SK-N-MC (cell line): ENCODE measurements around the gene FARS2.

ENCODE experiments used
- EZH2 ChIP-seq: fragments of 200-600 bp; sonication (generic); IDR thresholded peaks from one replicate; pipeline ENCODE4 v1.6.1; 2017; ENCODE audit warnings: antibody characterized with exemption
- POLR2AphosphoS5 ChIP-seq: IDR thresholded peaks from 2 replicates; pipeline ENCODE4 v1.6.1; 2012; ENCODE audit warnings: mild to moderate bottlenecking, low read depth, low read length, borderline replicate concordance

DNA sequence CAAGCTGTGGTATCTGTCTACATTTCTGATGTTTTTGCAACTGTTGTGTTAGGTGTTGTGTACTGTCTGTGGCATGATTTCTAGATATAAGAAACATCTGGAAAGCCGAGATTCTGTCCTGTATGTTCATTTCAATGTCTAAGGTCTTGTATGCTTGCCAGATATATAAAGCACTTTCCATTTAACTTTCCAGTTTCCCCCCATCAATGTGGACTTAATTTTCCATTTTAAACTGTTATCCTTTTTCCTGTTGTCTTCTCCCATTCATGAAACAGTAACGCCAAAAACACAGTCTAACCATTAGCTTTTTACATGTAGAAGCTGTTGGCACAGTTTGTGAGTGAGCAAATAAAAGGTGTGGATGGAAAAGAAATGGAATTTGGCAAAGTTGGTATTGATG lies 181.6 kb downstream of the FARS2 start:
- no peak for TF ChIP-seq EZH2
- no peak for TF ChIP-seq POLR2AphosphoS5
